K562 (cell line): ENCODE measurements around the gene AIDA. TPM values are rescaled to one million over a fixed set of nuclear protein-coding genes. Genes with fewer than 3 reads are reported as not detected.

Experiments used
- ATAC-seq: fragments of 200-7000 bp; cut with Tn5 transposase; 3 replicates; pipeline ENCODE4 v1.9.1; 2020; ENCODE audit warnings: moderate library complexity
- BruUV-seq: library from RNA; stranded (reverse); fragments of 400-500 nt; replicated peaks from 2 replicates; lab custom pipeline; 2021; lab: Mats Ljungman, UMichigan
- CTCF ChIA-PET: fragments of 300-600 bp; formaldehyde crosslinking; extraction: SDS; loops from one replicate; lab custom pipeline; 2021; ENCODE audit warnings: low intra/inter-chr PET ratio; lab: Yijun Ruan, JAX
- POLR2A ChIA-PET: fragments of 300-600, 350-650 bp; sonication (Branson Sonifier 250); formaldehyde crosslinking; extraction: SDS; loops from one replicate; lab custom pipeline; 2021; ENCODE audit warnings: antibody characterized with exemption, inconsistent platforms; lab: Yijun Ruan, JAX
- DNase-seq, 4 experiments: peaks; one replicate each; pipeline versions ENCODE4 v3.0.0 to v3.0.0-alpha.2; 2011 to 2018; ENCODE audit warnings: low spot score in 3 of 4, mixed read lengths in 3 of 4; ENCODE audit errors: extremely low read depth in 1 of 4
- FAIRE-seq: peaks from 2 replicates; lab custom pipeline; 2011; peaks lifted over from hg19 to GRCh38; lab: Jason Lieb, UNC
- H2AFZ ChIP-seq: 2 replicates; pipeline ENCODE4 v1.6.0; 2011; ENCODE audit warnings: low read depth, low read length, control low read depth, inconsistent platforms
- H3K27ac ChIP-seq: fragments of 200-600 bp; 3 replicates; pipeline ENCODE4 v1.8.0; 2011; ENCODE audit warnings: low read depth, mild to moderate bottlenecking, control low read depth, inconsistent platforms, low read length, moderate library complexity, mixed read lengths; ENCODE audit errors: extremely low read depth
- H3K27me3 ChIP-seq, 2 experiments: fragments of 300-600 bp in 1 of 2; 2 replicates in 1 of 2; 3 replicates in 1 of 2; pipeline versions ENCODE4 v1.6.0 to v1.8.0; 2011; ENCODE audit warnings: inconsistent platforms in 2 of 2, low read length in 2 of 2, mild to moderate bottlenecking in 1 of 2, mixed read lengths in 1 of 2, moderate library complexity in 1 of 2; ENCODE audit not compliant: control insufficient read depth in 2 of 2, insufficient read depth in 2 of 2
- H3K36me3 ChIP-seq: fragments of 300-600 bp; 3 replicates; pipeline ENCODE4 v1.8.0; 2011; ENCODE audit warnings: mild to moderate bottlenecking, low read length, inconsistent platforms; ENCODE audit not compliant: control insufficient read depth, insufficient read depth
- H3K4me1 ChIP-seq, 2 experiments: fragments of 200-600 bp in 1 of 2; replicated peaks in 1 of 2; 2 replicates in 1 of 2; 3 replicates in 1 of 2; pipeline versions ENCODE4 v1.5.1 to v1.8.0; 2011; ENCODE audit warnings: inconsistent platforms in 2 of 2, low read length in 2 of 2, mild to moderate bottlenecking in 1 of 2, mixed read lengths in 1 of 2, moderate library complexity in 1 of 2; ENCODE audit not compliant: control insufficient read depth in 2 of 2, insufficient read depth in 2 of 2
- H3K4me2 ChIP-seq: 2 replicates; pipeline ENCODE4 v1.6.1; 2011; ENCODE audit warnings: low read length, control low read depth, inconsistent platforms, mixed read lengths; ENCODE audit not compliant: insufficient read depth
- H3K4me3 ChIP-seq: fragments of 200-600 bp; sonication (generic), shearing (Covaris generic); 2 replicates; pipeline ENCODE4 v1.5.1; 2016; ENCODE audit warnings: control low read depth, inconsistent platforms
- H3K79me2 ChIP-seq: fragments of 200-600 bp; 3 replicates; pipeline ENCODE4 v1.8.0; 2011; ENCODE audit warnings: low read length, inconsistent platforms; ENCODE audit not compliant: control insufficient read depth, insufficient read depth
- H3K9ac ChIP-seq, 2 experiments: 2 replicates each; pipeline versions ENCODE4 v1.6.0 to v1.6.1; 2011; ENCODE audit warnings: low read depth in 2 of 2, low read length in 2 of 2, control low read depth in 1 of 2, inconsistent platforms in 1 of 2, mild to moderate bottlenecking in 1 of 2, mixed read lengths in 1 of 2; ENCODE audit not compliant: insufficient read depth in 1 of 2
- H3K9me1 ChIP-seq: one replicate; pipeline ENCODE4 v1.6.0; 2011; ENCODE audit warnings: inconsistent platforms, mild to moderate bottlenecking, low read length, moderate library complexity; ENCODE audit not compliant: control insufficient read depth, insufficient read depth
- H3K9me3 ChIP-seq: replicated peaks from 2 replicates; pipeline ENCODE4 v1.5.1; 2011; ENCODE audit warnings: low read depth, low read length, inconsistent platforms; ENCODE audit not compliant: control insufficient read depth, insufficient read depth
- H4K20me1 ChIP-seq: replicated peaks from 2 replicates; pipeline ENCODE4 v1.6.1; 2011; ENCODE audit warnings: low read length, inconsistent platforms, mixed read lengths; ENCODE audit not compliant: control insufficient read depth, insufficient read depth
- CSDE1 ChIP-seq, 2 experiments: fragments of 450-650 bp; IDR thresholded peaks; 2 replicates each; pipeline ENCODE4 v1.6.1; 2016; ENCODE audit warnings: mild to moderate bottlenecking in 1 of 2
- PATZ1 ChIP-seq: fragments of 250-450 bp; sonication (Bioruptor Pico); IDR thresholded peaks from 2 replicates; pipeline ENCODE4 v1.5.0; 2020; ENCODE audit warnings: mild to moderate bottlenecking, borderline replicate concordance
- RAD51 ChIP-seq: fragments of 450-650 bp; IDR thresholded peaks from 2 replicates; pipeline ENCODE4 v1.7.1; 2016; ENCODE audit warnings: low read depth, mild to moderate bottlenecking, borderline replicate concordance
- RBM22 ChIP-seq: fragments of 200-400 bp; formaldehyde crosslinking; IDR thresholded peaks from 2 replicates; pipeline ENCODE4 v1.6.1; 2018; ENCODE audit warnings: low read length, low read depth; ENCODE audit not compliant: poor library complexity, severe bottlenecking
- ZNF217 ChIP-seq: sonication (generic); formaldehyde crosslinking; IDR thresholded peaks from 2 replicates; pipeline ENCODE4 v1.8.0; 2022; ENCODE audit warnings: mild to moderate bottlenecking, missing genetic modification reagents
- ZZZ3 ChIP-seq: fragments of 450-650 bp; IDR thresholded peaks from 2 replicates; pipeline ENCODE4 v1.6.1; 2016; ENCODE audit warnings: antibody characterized with exemption, mild to moderate bottlenecking, moderate library complexity
- WGBS: fragments of 100-300 bp; shearing (Covaris generic); methylation state at CpG from one replicate; pipeline ENCODE4 v1.1.6; 2016; ENCODE audit warnings: low coverage, mixed read lengths; ENCODE audit not compliant: insufficient coverage; ENCODE audit errors: missing lambda C conversion rate; 5-methylcytosine and 5-hydroxymethylcytosine counted together
- in situ Hi-C: fragments of 300-500 bp; cut with MboI; formaldehyde crosslinking; loops from 4 replicates; pipeline ENCODE4 v1.15.0; 2018; ENCODE audit warnings: inconsistent platforms, mixed read lengths
- intact Hi-C: fragments of 100-400 bp; cut with micrococcal nuclease; formaldehyde crosslinking; loops from 2 replicates; pipeline ENCODE4 v1.14.2; 2022
- polyA plus RNA-seq, 8 experiments: library from polyadenylated mRNA; depleted of rRNA in 4 of 8; stranded (reverse) in 5 of 8; unstranded in 3 of 8; fragments of >200 nt; fragmentation: Nextera tagmentation in 2 of 8; fragmentation: Illumina TruSeq in 1 of 8; extraction: Ambion mirVana in 2 of 8; extraction: Trizol in 1 of 8; gene quantifications; 2 replicates each; pipeline versions ENCODE4 v1.2.1 to v1.2.3, GENCODE V29; 2011 to 2014; ENCODE audit warnings: inconsistent platforms in 1 of 8, missing spikeins in 1 of 8
- total RNA-seq, 7 experiments: library from RNA; depleted of rRNA in 6 of 7; stranded (reverse); fragments of >200 nt in 6 of 7; fragmentation: Illumina TruSeq in 2 of 7; extraction: Trizol in 2 of 7; gene quantifications; 2 replicates each; pipeline versions ENCODE4 v1.2.1 to v1.2.3, GENCODE V29; 2011 to 2021; ENCODE audit warnings: low replicate concordance in 1 of 7
- TF ChIP-seq, protein P1 (sequence below): sonication (generic); formaldehyde crosslinking; IDR thresholded peaks from 2 replicates; pipeline ENCODE4 v1.8.1; 2023; ENCODE audit warnings: mild to moderate bottlenecking, missing genetic modification reagents

AIDA gene
- total and polyA plus RNA-seq, 9 of the 15 experiments (the other 6 are each of a cell fraction or from before 2014, with no cell fraction given) = 18.2 to 77.9 (median 24.9) TPM

GRCh38 chr1:222739929-222740328 lies 27.6 kb upstream of the AIDA start:
- Histone ChIP-seq H3K27ac (no peak overlapping the region), H3K4me2 (no peak overlapping the region), H4K20me1 (no peaks in the 10 kb centered on the region), H3K9ac (no peak overlapping the region), H3K79me2 (no peaks in the 10 kb centered on the region), H3K9me3 (no peaks in the 10 kb centered on the region), H3K4me3 (no peak overlapping the region), H3K27me3 (peaks cover 0 to 14% of the 10 kb centered on the region in 2 experiments; a peak in 3 of 5 replicates), H3K9me1 (no peaks in the 10 kb centered on the region), H3K36me3 (no peaks in the 10 kb centered on the region), H3K4me1 (no peaks in the 10 kb centered on the region), H2AFZ (no peak overlapping the region)
- ATAC-seq (no peak), DNase-seq (no peak), FAIRE-seq (no peak)
- ChIA-PET CTCF (interaction anchor here (2.5 kb wide), 1 partner anchor 341 kb away, joined by 14 read pairs; no protein-coding TSS in a partner anchor), POLR2A (no interaction called here)
- BruUV-seq = no TSS peak
- intact Hi-C loops = no loop called here
- 0% methylated on average over 1 of the region's 1 CpG for WGBS
- in situ Hi-C loops = no loop called here
- TF ChIP-seq RBM22 (no peak), RAD51 (no peak), PATZ1 (CRISPR knock-in tag) (no peak), CSDE1 (IDR thresholded peaks at IDR 0.05) (no peak), ZNF217 (CRISPR knock-in tag) (no peak), ZZZ3 (no peak)
- TF ChIP-seq, protein P1, sequence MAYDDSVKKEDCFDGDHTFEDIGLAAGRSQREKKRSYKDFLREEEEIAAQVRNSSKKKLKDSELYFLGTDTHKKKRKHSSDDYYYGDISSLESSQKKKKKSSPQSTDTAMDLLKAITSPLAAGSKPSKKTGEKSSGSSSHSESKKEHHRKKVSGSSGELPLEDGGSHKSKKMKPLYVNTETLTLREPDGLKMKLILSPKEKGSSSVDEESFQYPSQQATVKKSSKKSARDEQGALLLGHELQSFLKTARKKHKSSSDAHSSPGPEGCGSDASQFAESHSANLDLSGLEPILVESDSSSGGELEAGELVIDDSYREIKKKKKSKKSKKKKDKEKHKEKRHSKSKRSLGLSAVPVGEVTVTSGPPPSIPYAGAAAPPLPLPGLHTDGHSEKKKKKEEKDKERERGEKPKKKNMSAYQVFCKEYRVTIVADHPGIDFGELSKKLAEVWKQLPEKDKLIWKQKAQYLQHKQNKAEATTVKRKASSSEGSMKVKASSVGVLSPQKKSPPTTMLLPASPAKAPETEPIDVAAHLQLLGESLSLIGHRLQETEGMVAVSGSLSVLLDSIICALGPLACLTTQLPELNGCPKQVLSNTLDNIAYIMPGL (CRISPR knock-in tag) = no peak
